Small intestine (tissue), 7 donors: ENCODE measurements around the gene TJAP1. TPM values are rescaled to one million over a fixed set of nuclear protein-coding genes. Genes with fewer than 3 reads are reported as not detected.

Source experiments
- DNase-seq, 2 donors: peaks; one replicate each; pipeline versions ENCODE4 v3.0.0 to v3.0.0-alpha.2; 2013
- FAIRE-seq: peaks from 2 replicates; lab custom pipeline; 2012; peaks lifted over from hg19 to GRCh38; lab: Jason Lieb, UNC
- H3K27ac ChIP-seq, 3 donors: one replicate each; pipeline ENCODE4 v1.5.1; 2013; ENCODE audit warnings: low read length in 2 of 3, mild to moderate bottlenecking in 2 of 3, control low read depth in 1 of 3, inconsistent platforms in 1 of 3, low read depth in 1 of 3, moderate library complexity in 1 of 3
- H3K27me3 ChIP-seq, 3 donors: one replicate each; pipeline ENCODE4 v1.6.1; 2013; ENCODE audit warnings: low read length in 3 of 3, inconsistent platforms in 1 of 3; ENCODE audit not compliant: control insufficient read depth in 3 of 3, insufficient read depth in 3 of 3
- H3K36me3 ChIP-seq, 3 donors: one replicate each; pipeline ENCODE4 v1.6.1; 2013; ENCODE audit warnings: low read length in 3 of 3, inconsistent platforms in 1 of 3, low read depth in 1 of 3, mild to moderate bottlenecking in 1 of 3, moderate library complexity in 1 of 3; ENCODE audit not compliant: control insufficient read depth in 3 of 3, insufficient read depth in 2 of 3
- H3K4me1 ChIP-seq, 3 donors: one replicate each; pipeline ENCODE4 v1.6.1; 2013; ENCODE audit warnings: low read length in 2 of 3, inconsistent platforms in 1 of 3, low read depth in 1 of 3, mild to moderate bottlenecking in 1 of 3, moderate library complexity in 1 of 3; ENCODE audit not compliant: control insufficient read depth in 3 of 3, insufficient read depth in 2 of 3
- H3K4me3 ChIP-seq, 3 donors: one replicate each; pipeline ENCODE4 v1.5.1; 2013; ENCODE audit warnings: low read length in 3 of 3, control low read depth in 1 of 3, inconsistent platforms in 1 of 3, low read depth in 1 of 3, mild to moderate bottlenecking in 1 of 3, moderate library complexity in 1 of 3
- H3K9me3 ChIP-seq, 2 donors: one replicate each; pipeline ENCODE4 v1.6.1; 2013; ENCODE audit warnings: low read depth in 1 of 2, low read length in 1 of 2; ENCODE audit not compliant: control insufficient read depth in 2 of 2, insufficient read depth in 1 of 2
- WGBS, 3 donors: extraction: QIAGEN DNeasy Blood & Tissue Kit; methylation state at CpG; one replicate each; pipeline ENCODE4 v1.1.7; 2013; 5-methylcytosine and 5-hydroxymethylcytosine counted together
- polyA plus RNA-seq, 4 donors: library from polyadenylated mRNA; stranded (reverse) in 3 of 4; unstranded in 1 of 4; fragments of 200-250 nt in 3 of 4; fragments of 120-200 nt in 1 of 4; gene quantifications; one replicate each; pipeline versions ENCODE4 v1.2.1 to v1.2.3, GENCODE V29; 2013
- donor health status: healthy with polysubstance abuse.
- donor health status: control.
- donor health status: control.
- donor health status: Bipolar disorder and iron deficiency.
- donor health status: healthy.

TJAP1 gene
- polyA plus RNA-seq, 4 donors, result 17.2 to 34.5 (median 29.8) TPM

- Histone ChIP-seq H3K4me1 (peaks cover 0 to 31% (median 5%) of the 10 kb centered on the region in 3 donors), H3K9me3 (no peaks in the 10 kb centered on the region), H3K36me3 (peaks cover 0 to 67% (median 4%) of the 10 kb centered on the region in 3 donors), H3K27ac (no peak overlapping the region), H3K4me3 (no peak overlapping the region), H3K27me3 (no peaks in the 10 kb centered on the region)
- WGBS, 3 donors, result 91 to 94% (median 92%) methylated on average over 4 of the region's 4 CpGs
- FAIRE-seq (no peak), DNase-seq (no peak)
Observed at GRCh38 chr6:43434943-43435342, 42.4 kb upstream of the TJAP1 start.

- 78 to 84% (median 80%) methylated on average over 9 of the region's 9 CpGs for WGBS, 3 donors
- DNase-seq, result no peak
- Histone ChIP-seq H3K9me3 (no peaks in the 10 kb centered on the region), H3K4me1 (peaks cover 0 to 31% (median 5%) of the 10 kb centered on the region in 3 donors), H3K4me3 (no peak overlapping the region), H3K27ac (peak overlapping the region in 2 of 3 donors; percentile 2 to 74), H3K27me3 (no peaks in the 10 kb centered on the region), H3K36me3 (peaks cover 0 to 69% (median 4%) of the 10 kb centered on the region in 3 donors)
- no peak for FAIRE-seq
Observed at GRCh38 chr6:43435682-43436437, 41.5 kb upstream of the TJAP1 start.

- Histone ChIP-seq H3K36me3 (peaks cover 0 to 73% (median 4%) of the 10 kb centered on the region in 3 donors), H3K27me3 (no peaks in the 10 kb centered on the region), H3K4me3 (no peak overlapping the region), H3K9me3 (no peaks in the 10 kb centered on the region), H3K4me1 (peaks cover 0 to 31% (median 5%) of the 10 kb centered on the region in 3 donors), H3K27ac (peak overlapping the region in 2 of 3 donors; percentile 8 to 74)
- FAIRE-seq (no peak), DNase-seq (peak; percentile 77 to 90)
- 13 to 37% (median 33%) methylated on average over 5 of the region's 5 CpGs for WGBS, 3 donors
Observed at GRCh38 chr6:43436577-43437282, 40.6 kb upstream of the TJAP1 start.

- no peak overlapping the region for H3K4me3 ChIP-seq
- H3K27me3 ChIP-seq, result no peaks in the 10 kb centered on the region
- peaks cover 0 to 73% (median 5%) of the 10 kb centered on the region in 3 donors for H3K36me3 ChIP-seq
- H3K4me1 ChIP-seq, result peaks cover 0 to 31% (median 5%) of the 10 kb centered on the region in 3 donors
- 64 to 75% (median 73%) methylated on average over 4 of the region's 4 CpGs for WGBS, 3 donors
- no peaks in the 10 kb centered on the region for H3K9me3 ChIP-seq
- no peak for FAIRE-seq
- peak overlapping the region in 1 of 3 donors; percentile 8 for H3K27ac ChIP-seq
- DNase-seq, result no peak
Observed at GRCh38 chr6:43437700-43438099, 39.7 kb upstream of the TJAP1 start.

GRCh38 chr6:43442935-43443334 is 34.4 kb upstream of the TJAP1 start:
- Histone ChIP-seq H3K4me1 (peaks cover 0 to 9% (median 0%) of the 10 kb centered on the region in 3 donors), H3K9me3 (no peaks in the 10 kb centered on the region), H3K4me3 (no peak overlapping the region), H3K27ac (no peak overlapping the region), H3K27me3 (no peaks in the 10 kb centered on the region), H3K36me3 (peaks cover 8 to 88% (median 21%) of the 10 kb centered on the region in 3 donors)
- FAIRE-seq (no peak), DNase-seq (no peak)
- WGBS, 3 donors, result 90 to 92% (median 90%) methylated on average over 14 of the region's 14 CpGs

- no peaks in the 10 kb centered on the region for H3K4me1 ChIP-seq
- H3K27ac ChIP-seq, result no peak overlapping the region
- no peaks in the 10 kb centered on the region for H3K27me3 ChIP-seq
- no peak overlapping the region for H3K4me3 ChIP-seq
- no peaks in the 10 kb centered on the region for H3K9me3 ChIP-seq
- DNase-seq (no peak), FAIRE-seq (no peak)
- 90 to 93% (median 91%) methylated on average over 9 to 10 of the region's 10 CpGs for WGBS, 3 donors
- peaks cover 12 to 90% (median 21%) of the 10 kb centered on the region in 3 donors for H3K36me3 ChIP-seq
Observed at GRCh38 chr6:43444036-43444435, 33.3 kb upstream of the TJAP1 start.

- H3K27me3 ChIP-seq, result no peaks in the 10 kb centered on the region
- no peak overlapping the region for H3K27ac ChIP-seq
- FAIRE-seq (no peak), DNase-seq (no peak)
- H3K36me3 ChIP-seq, result peaks cover 15 to 96% (median 23%) of the 10 kb centered on the region in 3 donors
- H3K4me1 ChIP-seq, result no peaks in the 10 kb centered on the region
- no peak overlapping the region for H3K4me3 ChIP-seq
- whole genome bisulfite sequencing, 3 donors, result 87 to 98% (median 95%) methylated on average over 8 of the region's 8 CpGs
- H3K9me3 ChIP-seq, result no peaks in the 10 kb centered on the region
Observed at GRCh38 chr6:43444582-43444981, 32.8 kb upstream of the TJAP1 start.

- Histone ChIP-seq H3K4me1 (no peaks in the 10 kb centered on the region), H3K27me3 (no peaks in the 10 kb centered on the region), H3K27ac (no peak overlapping the region), H3K36me3 (peaks cover 24 to 96% (median 31%) of the 10 kb centered on the region in 3 donors), H3K9me3 (no peaks in the 10 kb centered on the region), H3K4me3 (no peak overlapping the region)
- WGBS, 3 donors, result 87 to 92% (median 91%) methylated on average over 16 of the region's 16 CpGs
- DNase-seq, result no peak
- FAIRE-seq, result no peak
Observed at GRCh38 chr6:43445576-43445975, 31.8 kb upstream of the TJAP1 start.
